HG03066 (cell line): Measurements from ENCODE around the gene MEIS3.
"Not testable (repeated sequence)": the region's sequence is repeated elsewhere in the genome, so short reads cannot be mapped to it uniquely, and the experiment has no call there.

Experiments
- ATAC-seq: cut with Tn5 transposase; IDR thresholded peaks from one replicate; pipeline ENCODE4 v1.9.1; 2021; ENCODE audit warnings: low read depth; ENCODE audit not compliant: unreplicated experiment

MEIS3 gene

DNA sequence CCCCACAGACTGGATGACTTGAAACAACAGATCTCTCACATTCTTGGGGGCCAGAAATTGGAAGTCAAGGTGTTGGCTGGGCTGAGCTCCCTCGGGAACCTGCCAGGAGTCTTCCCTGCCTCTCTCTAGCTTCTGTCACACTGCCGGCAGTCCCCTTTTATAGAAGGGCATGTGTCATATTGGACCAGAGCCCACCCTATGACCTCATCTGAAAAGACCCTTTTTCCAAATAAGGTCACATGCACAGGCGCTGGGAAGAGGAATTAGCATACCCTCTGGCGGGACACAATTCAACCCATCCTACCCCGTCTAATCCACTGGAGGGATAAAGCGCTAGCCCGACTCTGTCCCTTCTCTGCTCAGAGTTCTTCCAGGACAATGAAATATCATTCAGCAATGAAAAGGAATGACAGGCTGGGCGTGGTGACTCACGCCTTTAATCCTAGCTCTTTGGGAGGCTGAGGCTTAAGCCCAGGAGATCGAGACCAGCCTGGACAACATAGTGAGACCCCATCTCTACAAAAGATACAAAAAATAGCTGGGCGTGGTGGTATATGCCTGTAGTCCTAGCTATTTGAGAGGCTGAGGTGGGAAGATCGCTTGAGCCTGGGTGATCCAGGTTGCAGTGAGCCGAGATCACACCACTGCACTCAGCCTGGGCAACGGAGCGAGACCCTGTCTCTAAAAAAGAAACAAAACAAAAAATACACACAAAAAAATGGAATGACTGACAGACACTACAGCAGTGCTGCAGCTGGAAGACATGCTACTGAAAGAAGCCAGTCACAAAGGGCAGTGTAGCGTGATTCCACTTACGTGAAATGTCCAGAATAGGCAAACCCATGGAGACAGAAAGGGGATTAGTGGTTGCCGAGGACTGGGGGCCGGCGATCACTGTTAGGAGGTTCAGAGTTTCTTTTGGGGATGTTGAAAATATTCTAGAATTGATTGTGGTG lies 28.5 kb downstream of the MEIS3 start:
- ATAC-seq: no peak

DNA sequence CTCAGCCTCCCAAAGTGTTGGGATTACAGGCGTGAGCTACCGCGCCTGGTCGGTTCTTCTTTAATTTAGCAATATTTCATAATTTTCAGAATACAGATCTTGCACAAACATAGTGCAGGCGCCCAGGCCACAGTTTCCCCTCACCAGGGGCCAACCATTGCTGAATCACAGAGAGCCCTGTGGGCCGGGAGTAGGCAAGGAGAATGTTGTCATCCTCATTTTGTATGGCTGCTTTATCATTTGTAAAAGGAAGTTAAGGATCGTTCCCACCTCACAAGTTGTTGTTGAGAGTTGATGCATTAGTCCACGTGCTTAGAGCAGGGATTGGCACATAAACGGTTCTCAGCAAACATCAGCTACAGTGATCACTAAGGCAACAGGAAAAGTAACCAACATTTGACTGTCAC lies 30.2 kb downstream of the MEIS3 start:
- ATAC-seq: no peak

DNA sequence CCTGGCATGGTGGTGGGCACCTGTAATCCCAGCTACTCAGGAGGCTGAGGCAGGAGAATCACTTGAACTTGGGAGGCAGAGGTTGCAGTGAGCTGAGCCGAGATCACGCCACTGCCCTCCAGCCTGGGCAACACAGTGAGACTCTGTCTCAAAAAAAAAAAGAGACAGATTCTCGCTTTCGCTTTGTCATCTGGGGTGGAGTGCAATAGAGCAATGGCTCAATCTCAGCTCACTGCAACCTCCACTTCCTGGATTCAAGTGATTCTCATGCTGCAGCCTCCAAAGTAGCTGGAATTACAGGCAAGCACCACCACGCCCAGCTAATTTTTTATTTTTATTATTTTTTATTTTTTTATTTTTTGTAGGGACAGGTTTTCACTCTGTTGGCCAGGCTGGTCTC lies 30.6 kb downstream of the MEIS3 start:
- ATAC-seq: not testable (repeated sequence)

DNA sequence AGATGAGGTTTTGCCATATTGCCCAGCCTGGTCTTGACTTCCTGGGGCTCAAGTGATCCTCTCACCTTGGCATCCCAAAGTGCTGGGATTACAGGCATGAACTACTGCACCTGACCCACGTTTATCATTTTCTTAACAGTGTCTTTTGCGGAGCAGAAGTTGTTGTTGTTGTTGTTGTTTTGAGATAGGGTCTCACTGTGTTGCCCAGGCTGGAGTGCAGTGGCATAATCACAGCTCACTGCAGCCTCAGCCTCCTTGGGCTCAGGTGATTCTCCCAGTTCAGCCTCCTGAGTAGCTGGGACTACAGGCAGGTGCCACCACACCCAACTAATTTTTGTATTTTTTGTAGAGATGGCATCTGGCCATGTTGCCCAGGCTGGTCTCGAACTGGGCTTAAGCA lies 31.7 kb downstream of the MEIS3 start:
- ATAC-seq: not testable (repeated sequence)

DNA sequence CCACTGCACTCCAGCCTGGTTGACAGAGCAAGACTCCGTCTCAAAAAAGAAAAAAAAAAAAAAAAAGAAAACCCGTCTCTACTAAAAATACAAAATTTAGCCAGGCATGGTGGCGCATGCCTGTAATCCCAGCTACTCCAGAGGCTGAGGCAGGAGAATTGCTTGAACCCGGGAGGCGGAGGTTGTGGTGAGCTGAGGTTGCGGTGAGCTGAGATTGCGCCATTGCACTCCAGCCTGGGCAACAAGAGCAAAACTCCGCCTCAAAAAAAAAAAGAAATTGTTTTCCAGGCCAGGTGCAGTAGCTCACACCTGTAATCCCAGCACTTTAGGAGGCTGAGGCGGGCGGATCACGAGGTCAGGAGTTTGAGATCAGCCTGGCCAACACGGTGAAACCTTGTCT lies 32.7 kb downstream of the MEIS3 start:
- not testable (repeated sequence) for ATAC-seq

DNA sequence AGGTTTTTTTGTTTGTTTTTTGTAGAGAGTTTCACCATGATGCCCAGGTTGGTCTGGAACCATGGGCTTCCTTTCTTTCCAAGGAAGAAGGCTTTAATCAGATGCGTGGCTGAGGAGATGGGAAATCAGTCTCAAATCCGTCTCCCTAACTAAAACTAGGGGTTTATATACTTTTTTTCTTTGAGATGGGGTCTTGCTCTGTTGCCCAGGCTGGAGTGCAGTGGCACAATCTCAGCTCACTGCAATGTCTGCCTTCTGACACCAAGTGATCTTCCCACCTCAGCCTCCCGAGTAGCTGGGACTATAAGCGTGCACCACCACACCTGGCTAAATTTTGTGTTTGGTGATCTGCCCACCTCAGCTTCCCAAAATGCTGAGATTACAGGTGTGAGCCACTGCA lies 34.8 kb downstream of the MEIS3 start:
- not testable (repeated sequence) for ATAC-seq

DNA sequence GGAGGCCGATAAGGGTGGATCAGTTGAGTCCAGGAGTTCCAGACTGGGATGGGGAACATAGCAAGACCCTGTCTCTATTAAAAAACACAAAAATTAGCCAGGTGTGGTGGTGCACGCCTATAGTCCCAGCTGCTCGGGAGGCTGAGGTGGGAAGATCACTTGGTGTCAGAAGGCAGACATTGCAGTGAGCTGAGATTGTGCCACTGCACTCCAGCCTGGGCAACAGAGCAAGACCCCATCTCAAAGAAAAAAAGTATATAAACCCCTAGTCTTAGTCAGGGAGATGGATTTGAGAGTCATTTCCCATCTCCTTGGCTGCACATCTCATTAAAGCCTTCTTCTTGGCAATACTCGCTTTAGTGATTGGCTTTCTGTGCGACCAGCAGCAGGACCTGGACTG lies 35.4 kb downstream of the MEIS3 start:
- not testable (repeated sequence) for ATAC-seq

DNA sequence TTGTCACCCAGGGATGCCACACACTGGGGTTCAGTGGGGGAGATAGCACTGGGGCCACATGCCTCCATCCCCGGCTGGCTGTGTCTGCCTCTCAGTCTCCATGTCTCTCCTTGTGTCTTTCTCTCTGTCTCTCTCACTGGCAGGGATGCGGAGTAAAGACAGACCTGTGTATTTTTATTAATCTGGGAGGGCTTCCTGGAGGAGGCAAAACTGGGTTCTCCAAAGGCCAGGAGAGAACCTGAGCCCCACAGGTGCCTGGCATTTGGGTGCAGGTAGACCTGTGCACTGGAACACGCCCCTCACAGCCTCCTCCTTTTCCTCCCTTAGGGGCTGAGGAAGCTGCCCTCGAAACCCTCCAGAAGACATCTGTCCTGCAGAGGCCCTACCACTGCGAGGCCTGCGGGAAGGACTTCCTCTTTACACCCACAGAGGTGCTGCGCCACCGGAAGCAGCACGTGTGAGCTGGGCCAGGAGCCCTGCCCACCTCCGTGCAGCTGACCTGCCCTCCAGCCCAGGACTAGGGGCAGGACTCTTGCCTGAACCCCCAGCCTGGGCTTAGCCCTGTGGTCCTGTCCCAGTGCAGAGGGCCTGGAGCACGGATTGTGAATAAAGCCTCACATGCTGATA lies 37.6 kb downstream of the MEIS3 start:
- ATAC-seq: no peak

DNA sequence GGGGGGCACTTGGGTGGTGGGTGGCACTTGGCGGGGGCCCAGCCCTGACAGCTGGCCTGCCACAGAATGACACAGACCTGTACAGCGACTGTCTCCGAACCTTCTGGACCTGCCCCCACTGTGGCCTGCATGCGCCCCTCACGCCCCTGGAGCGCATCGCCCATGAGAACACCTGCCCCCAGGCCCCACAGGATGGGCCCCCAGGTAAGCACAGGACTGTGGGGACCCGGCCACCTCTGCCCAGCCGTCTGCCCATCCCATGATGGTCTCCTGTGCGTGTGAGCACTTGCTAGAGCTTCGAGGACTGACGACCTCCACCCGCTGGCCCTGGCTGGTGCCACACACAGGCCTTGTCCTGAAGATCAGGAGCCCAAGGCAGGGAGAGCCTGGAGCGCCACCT lies 38.2 kb downstream of the MEIS3 start:
- no peak for ATAC-seq

DNA sequence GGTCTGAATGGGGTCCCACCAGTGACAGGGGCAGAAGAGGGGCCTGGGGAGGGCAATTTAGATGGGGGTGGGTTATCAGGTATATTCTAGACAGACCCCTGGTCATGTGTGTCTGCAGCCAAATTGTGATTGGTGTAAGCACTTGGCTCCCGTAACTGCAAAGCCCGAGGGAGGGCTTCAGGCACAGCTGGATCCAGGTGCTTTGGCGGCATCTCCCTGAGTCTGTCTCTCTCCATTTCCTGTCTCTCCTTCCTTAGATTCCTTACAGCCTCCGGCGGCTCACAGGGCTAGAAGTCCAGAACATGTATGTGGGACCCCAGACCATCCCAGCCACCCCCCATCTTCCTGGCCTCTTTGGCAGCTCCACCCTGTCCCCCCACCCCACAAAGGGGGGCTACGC lies 38.8 kb downstream of the MEIS3 start:
- no peak for ATAC-seq

DNA sequence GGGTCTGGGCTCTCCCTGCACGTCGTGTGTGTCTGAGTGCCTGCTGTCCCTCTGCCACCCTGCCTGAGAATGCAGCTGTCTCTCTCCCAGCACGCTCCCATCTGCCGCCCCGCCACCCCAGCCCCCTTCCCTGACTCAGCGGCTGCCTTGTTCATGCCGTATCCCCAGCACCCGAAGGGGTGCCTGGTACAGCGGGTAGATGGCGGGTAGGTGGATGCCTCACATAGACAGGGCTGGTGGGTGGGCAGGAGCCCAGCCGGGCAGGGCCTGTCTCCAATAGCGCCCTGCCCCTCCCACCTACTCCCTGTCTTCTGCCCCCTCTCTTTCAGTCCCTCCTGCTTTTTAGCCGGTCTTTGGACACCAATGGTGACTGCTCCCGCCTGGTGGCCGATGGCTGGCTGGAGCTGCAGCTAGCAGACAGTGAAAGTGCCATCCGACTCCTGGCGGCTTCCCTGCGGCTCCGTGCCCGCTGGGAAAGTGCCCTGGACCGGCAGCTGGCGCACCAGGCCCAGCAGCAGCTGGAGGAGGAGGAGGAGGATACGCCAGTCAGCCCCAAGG lies 39.9 kb downstream of the MEIS3 start:
- no peak for ATAC-seq

DNA sequence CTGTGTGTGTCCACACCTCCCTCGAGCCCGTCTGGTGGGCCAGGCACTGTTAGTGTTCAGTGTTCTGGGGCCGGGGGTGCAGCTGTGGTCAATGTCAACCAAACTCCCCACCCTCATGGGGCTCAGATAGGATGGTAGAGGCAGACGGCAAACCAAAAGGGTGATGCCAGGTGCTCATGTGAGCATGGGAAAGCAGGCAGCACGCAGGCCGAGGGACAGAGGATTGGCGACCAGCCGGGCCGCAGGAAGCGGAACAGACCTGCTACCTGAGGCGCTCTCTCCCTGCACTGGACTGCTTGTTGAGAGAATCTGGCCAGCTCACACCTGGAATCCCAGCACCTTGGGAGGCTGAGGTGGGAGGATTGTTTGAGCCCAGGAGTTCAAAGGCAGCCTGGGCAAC lies 41.1 kb downstream of the MEIS3 start:
- ATAC-seq: no peak

DNA sequence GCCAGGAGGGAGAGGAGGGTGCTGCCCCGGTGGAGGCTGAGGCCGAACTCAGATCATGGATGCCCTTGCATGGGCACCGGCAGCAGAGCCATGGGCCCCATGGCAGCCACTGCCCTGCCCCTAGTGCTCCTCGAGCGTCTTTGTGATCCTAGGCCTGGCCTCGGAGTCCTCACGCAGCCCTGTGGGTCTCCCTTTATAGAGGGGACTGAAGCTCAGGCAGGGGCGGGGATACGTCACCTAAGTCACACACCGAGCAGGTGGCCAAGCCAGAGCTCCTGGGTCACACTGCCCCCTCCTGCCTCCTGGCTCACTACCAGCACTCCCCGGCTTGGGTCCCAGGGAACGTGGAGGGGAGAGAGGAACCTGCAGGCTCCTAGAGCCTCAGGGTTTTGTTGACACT lies 41.5 kb downstream of the MEIS3 start:
- no peak for ATAC-seq

DNA sequence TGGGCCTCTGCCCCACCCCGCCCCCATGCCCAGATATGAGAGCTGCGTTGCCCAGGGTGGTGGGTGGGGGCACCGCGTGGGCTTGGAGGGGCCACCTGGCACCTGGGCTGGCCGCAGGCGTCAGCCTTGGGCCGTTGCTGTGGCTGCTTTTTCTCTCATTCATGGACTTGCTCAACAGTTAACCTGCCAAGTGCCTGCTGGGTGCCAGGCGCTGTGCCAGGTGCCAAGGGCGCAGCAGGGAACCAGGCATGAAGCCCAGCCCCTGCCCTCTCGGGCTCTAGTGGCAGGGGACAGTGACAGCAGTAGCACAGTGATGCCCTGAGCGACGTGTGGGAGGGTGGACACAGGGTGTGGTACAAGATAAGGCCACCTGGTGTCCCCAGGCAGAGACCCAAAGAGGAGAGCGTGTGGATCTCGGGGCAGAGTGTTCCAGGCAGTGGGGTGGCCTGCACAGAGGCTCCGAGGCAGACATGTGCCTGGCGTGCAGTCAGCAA lies 42.1 kb downstream of the MEIS3 start:
- ATAC-seq: no peak

DNA sequence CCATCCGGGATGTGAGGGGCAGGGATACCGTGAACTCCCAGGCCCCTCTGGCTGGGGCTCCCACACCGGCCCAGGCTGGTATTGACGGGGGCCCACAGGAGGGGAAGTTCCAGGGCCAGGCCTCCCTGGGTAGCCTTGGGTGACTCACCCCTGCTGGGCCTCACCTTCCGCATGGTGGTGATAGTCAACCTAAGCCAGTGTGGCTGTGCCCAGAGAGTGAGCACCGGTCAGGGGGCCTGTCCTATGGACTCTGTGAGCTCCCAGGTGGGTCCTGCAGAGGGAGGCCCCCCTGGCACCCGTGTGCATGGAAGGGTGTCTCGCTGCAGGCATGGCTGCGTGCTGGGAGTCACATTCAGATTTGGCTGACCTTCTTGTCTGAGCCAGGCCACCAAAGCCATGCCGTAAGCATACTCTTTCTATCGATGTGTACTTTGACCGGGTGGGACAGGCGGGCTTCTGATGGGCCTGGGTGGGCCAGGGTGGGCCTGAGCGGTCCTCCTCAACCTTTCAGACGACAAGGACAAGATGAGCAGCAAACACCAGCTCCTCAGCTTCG lies 42.7 kb downstream of the MEIS3 start:
- no peak for ATAC-seq

DNA sequence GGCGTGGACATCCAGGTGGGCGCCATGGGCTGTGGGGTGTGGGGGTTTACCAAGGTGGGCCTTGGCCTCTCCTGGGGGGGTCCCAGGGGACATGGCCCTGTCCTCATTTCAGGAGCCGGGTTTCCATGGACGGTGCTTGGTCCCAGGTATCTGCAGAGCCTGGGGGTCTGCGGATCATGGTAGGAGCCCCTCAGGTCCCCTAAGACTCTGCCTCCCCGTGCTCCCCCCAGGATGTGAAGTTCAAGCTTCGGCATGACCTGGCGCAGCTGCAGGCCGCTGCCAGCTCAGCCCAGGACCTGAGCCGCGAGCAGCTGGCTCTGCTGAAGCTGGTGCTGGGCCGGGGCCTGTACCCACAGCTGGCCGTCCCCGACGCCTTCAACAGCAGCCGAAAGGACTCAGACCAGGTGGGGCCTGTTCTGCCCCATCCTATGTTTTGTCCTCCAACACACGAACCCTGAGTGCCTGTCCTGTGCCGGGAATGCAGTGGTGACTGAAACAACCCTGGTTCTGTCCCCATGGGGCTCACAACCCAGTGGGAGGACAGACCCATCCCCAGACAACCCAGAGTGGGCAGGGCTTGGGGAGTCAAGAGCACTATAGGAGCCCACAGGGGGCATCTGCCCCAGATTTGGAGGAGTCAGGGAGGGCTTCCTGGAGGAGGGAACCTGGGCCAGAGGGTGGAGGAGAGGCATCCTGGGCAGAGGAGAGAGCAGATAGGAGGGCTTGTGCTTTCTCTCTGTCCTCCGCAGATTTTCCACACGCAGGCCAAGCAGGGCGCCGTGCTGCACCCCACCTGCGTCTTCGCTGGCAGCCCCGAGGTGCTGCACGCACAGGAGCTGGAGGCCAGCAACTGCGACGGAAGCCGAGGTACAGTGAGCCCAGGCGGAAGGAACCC lies 43.4 kb downstream of the MEIS3 start:
- ATAC-seq: no peak

DNA sequence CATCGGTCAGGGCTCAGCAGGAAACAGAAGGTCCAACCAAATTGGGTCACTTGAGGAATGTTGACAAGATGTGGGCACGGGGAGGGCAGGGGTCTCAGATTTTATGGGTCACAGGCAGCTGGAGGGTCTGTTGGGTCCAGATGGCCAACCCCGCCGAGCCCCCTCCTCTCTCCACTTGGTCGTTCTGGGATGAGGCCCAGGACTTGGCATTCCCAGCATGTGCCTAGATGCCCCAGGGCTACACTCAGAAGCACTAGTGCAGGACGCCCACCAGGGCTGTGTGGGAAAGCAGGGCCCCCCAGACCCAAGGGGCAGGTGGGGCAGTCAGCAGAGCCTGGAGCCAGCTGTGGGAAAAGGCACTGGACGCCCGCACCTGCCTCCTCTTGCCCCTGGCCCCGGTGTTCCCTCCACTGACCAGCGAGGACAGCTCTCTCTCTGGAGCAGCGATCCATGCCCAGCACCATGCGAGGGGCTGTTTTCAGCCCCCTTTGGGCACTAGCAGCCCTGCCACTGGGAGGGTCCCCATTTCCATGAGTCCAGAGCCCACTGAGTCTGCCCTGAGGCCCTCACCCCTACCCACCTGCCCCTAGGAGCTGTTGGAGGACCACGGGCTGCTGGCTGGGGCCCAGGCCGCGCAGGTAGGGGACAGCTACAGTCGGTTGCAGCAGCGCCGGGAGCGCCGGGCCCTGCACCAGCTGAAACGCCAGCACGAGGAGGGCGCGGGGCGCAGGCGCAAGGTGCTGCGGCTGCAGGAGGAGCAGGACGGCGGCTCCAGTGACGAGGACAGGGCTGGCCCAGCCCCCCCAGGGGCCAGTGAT lies 44.2 kb downstream of the MEIS3 start:
- no peak for ATAC-seq

DNA sequence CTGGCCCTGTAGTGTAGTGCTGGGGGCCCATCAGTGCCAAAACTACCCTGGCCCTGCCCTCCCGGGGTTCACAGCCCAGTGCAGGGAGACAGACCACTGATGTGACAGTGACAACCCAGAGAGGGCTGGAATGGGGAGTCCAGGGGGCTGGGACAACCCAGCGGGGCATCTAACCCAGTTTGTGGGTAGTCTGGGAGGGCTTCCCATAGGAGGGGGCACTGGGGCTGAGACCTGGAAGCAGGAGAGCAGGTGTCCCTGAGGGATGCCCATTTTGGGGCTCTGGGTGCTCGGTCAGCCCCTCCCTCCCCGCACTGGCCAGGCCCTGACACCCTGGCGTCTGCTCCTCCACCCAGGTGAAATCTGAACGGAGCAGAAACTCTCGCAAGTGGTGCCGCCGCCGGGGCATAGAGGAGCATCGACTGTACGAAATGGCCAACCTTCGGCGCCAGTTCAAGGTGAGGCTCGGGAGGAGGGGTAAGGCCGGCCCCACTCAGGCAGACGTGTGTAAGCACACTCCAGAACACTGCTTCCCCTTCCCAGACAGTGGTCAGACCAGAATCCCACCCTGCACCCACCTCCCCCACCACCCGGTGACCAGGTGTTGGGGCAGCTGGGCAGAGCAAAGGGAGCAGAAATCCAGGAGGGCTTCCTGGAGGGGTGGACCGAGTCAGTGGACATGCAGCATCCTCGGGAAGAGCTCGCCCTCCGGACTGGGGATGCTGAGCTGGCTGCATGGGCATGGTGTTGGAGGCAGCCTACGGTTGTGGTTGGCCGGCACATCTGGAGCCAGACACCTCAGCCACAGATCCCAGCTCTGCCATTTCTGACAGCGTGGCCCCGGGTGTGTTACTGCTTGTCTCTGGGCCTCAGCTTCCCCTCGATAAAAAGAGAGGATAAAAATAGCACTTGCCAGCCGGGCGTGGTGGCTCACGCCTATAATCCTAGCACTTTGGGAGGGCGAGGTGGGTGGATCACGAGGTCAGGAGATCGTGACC lies 45.8 kb downstream of the MEIS3 start:
- no peak for ATAC-seq
